ENCODE data around the gene PPP1R13B. TPM values are rescaled to one million over a fixed set of nuclear protein-coding genes. Genes with fewer than 3 reads are reported as not detected.
A peak's percentile ranks its signal among the peaks of the same experiment; 100 is the strongest.
"Not testable (repeated sequence)": the region's sequence is repeated elsewhere in the genome, so short reads cannot be mapped to it uniquely, and the experiment has no call there.

The PPP1R13B gene
- total RNA-seq, 1 donor from 2014 or later, result 107 TPM

DNA sequence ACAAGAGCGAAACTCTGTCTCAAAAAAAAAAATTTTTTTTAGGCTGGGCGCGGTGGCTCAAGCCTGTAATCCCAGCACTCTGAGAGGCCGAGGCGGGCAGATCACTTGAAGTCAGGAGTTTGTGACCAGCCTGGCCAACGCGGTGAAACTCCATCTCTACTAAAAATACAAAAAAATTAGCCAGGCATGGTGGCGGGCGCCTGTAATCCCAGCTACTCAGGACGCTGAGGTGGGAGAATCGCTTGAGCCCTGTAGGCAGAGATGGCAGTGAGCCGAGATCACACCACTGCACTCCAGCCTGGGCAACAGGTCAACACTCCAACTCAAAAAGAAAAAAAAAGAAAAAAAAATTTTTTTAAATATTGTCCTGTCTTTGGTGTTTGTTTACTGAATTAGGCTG lies 6.1 kb downstream of the PPP1R13B start:
- ATAC-seq (peak; percentile 62), DNase-seq (peak; percentile 56)
- intact Hi-C loops (cut with micrococcal nuclease), result not testable (repeated sequence)

DNA sequence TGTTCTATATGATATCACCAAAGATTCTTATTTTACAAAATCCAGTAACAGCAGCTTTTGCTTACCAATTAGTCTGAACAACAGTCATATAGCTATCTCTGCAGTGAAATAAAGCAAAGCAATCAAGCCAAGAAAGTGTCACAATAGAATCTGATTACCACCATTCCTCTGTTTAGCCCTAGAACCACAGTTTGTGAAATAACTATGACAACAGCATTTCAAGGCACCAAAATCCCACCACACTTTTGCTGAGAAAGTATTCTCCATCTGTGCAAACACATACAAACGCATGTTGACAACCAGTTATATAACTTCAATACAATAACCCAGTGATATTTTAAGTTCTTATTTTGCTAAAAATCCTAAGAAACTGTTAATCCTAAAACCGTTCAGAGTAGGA lies 7.4 kb downstream of the PPP1R13B start:
- DNase-seq (no peak), ATAC-seq (no peak)
- intact Hi-C loops (cut with micrococcal nuclease), result no loop called here

DNA sequence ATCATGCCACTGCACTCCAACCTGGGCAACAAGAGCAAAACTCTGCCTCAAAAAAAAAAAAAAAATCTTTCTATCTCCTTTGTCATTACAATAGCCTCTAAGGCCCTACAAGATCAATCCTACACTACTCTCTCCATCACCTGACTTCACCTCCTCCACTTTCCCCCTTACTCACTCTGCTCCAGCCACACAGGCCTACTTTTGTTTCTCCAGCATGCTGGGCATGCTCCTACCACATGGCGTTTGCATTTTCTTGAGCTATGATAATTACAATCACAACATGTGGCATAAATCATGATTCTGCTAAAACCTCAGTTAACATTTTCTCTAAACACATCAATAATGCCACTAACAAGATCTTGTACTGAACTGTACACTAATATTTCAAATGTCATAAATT lies 7.8 kb downstream of the PPP1R13B start:
- no peak for DNase-seq
- no peak for ATAC-seq
- intact Hi-C loops (cut with micrococcal nuclease), result no loop called here

DNA sequence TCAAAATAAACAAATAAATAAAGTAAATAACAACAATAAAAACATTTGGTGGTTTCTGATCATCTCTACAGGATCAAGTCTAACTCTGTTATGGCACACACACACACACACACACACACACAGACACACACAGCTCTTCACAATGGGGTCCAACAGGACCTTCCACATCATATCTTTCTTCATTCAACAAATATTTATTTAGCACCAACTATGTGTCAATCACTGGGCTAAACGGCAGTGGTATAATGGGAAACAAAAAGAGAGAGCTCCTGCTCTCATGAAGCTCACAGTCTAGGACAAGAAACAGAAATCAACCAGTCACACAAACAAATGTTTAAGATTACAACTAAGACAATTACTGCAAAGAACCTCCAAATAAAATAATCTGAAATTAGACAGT lies 9.3 kb downstream of the PPP1R13B start:
- intact Hi-C loops (cut with micrococcal nuclease), result no loop called here
- DNase-seq (no peak), ATAC-seq (no peak)

DNA sequence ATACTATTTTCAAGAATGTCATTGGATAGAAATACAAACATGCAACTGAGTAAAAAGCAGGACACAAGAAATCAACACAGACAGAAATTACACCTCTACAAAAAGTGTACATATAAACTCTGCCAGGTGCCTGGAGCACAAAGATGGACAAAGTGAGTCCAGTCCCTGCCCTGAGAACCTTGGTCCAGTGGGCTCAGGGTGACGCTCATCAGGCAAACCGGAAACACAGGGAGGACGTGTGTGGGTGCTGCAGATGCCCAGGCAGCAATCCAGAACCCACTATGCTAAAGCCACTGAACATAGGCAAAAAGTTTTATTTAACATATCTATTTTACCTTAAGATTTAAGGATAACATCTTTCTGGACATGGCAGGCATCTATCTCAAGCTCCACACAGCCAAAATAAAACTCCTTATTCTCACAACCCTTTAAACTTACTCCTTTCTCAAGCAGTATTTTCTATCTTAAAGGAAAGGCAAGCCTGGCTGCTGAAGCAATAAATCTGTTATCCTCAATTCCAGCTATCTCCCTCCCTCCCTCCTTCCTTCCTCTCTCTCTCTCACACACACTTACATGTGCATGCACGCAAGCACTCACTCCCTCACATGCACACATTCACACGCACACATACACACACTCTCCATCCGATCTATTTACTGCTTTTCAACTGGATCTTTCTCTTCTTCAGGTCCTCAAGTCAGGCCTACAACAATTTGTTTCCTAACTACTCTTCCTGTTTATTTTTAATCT lies 10.2 kb downstream of the PPP1R13B start:
- intact Hi-C loops (cut with micrococcal nuclease), result no loop called here
- DNase-seq (no peak), ATAC-seq (no peak)

DNA sequence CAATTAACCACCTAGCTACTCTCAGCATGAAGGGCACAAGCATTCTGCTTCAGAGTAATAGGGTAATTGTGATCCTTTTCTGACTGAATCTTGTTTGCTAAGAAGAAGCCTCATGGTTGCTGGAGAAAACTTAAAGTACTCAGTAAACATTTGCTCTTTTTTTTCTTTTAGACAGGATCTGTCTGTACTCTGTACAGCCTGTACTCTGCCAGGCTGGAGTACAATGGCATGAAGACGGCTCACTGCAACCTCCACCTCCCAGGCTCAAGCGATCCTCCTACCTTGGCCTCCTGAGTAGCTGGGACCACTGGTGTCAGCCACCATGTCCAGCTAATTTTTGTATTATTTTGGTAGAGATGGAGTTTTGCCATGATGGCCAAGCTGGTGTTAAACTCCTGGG lies 12.4 kb downstream of the PPP1R13B start:
- no peak for DNase-seq
- intact Hi-C loops (cut with micrococcal nuclease), result no loop called here
- no peak for ATAC-seq

DNA sequence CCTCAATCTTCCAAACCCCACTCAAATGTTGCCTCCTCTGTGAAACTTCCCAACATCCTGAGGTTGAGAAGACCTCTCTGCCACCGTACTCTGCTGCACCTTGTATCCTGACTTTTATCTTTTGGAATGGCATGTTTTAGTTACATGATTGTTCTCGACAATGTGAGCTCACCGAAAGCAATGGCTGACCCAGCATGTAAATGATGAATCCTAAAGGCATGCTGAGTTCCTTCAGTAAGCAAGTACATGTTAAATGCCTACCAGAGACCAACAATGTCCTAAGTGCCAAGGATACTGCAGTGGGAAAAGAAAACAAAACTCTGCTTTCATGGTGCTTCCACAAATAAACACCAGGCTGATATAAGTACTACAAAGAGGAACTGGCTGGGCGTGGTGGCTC lies 13.7 kb downstream of the PPP1R13B start:
- ATAC-seq (no peak), DNase-seq (no peak)
- intact Hi-C loops (cut with micrococcal nuclease), result no loop called here

DNA sequence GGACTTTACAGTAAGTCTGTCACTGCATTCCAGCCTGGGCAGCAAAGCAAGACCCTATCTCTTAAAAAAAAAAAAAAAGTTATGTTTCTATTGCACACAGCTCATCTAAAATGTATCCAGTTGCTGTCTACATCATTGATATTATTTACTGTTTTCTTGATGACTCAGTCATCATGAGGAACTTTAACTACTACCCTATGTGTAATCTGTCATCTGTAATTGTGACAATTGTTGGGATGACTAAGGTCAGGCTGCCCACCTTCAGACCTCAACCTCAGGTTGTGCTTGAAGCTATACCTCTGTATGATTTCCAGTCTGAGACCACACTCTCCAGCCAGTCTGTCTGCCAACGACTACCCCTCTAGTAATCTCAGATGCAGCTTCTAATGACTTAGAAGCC lies 15.3 kb downstream of the PPP1R13B start:
- ATAC-seq (no peak), DNase-seq (no peak)
- intact Hi-C loops (cut with micrococcal nuclease), result no loop called here

DNA sequence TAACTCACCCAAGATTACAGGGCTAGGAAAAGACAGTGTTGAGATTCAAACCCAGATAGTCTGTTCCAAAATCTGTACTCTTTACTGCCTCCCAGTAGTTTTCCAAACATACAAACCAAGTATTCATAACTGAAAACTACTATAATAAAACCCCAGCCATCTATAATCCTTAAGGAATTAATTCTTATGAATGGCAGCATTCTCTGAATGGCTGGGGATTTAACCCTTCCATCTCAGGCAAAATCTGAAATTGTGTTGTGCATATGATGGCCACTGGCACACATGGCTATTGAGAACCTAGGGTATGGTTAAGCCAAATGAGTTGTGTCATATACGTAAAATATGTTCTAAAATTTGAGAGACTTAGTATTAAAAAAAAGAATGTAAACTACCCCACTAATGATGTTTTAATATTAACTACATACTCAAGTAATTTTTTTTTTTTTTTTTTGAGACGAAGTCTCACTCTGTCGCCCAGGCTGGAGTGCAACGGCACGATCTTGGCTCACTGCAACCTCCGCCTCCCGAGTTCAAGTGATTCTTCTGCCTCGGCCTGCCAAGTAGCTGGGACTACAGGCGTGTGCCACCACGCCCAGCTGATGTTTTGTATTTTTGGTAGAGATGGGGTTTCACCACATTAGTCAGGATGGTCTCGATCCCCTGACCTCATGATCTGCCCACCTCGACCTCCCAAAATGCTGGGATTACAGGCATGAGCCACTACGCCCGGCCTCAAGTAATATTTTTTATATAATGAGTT lies 16.7 kb downstream of the PPP1R13B start:
- intact Hi-C loops (cut with micrococcal nuclease), result no loop called here
- DNase-seq (no peak), ATAC-seq (no peak)

DNA sequence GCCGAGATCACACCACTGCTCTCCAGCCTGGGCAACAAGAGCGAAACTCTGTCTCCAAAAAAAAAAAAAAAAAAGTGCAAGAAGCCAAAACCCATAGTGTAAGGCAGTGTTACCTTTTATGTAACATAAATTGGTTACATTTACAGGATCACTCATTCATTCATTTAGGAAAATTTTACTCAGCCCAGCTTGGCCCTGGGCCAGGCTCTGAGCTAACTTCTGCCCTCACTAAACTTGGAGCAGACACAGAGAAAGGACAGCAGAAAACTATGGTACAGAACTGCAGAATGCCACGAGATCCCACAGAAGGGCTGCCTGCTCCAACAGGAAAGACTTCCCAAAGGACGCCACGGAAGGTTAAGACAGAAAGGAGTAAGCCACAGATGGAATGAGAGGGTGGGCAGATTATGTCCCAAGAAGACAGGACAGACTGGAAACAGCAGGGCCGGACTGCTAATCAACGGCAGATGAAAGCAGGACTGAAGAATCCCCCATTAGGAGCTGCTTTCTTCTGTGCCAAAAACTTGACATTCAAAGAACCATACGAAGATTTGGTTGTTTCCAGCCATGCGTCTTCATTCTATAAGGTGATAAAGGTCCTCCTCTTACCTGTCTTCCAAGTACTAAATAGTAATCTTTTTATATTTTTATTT lies 18.9 kb downstream of the PPP1R13B start:
- intact Hi-C loops (cut with micrococcal nuclease), result no loop called here
- DNase-seq (peak; percentile 52), ATAC-seq (peak; percentile 34)

DNA sequence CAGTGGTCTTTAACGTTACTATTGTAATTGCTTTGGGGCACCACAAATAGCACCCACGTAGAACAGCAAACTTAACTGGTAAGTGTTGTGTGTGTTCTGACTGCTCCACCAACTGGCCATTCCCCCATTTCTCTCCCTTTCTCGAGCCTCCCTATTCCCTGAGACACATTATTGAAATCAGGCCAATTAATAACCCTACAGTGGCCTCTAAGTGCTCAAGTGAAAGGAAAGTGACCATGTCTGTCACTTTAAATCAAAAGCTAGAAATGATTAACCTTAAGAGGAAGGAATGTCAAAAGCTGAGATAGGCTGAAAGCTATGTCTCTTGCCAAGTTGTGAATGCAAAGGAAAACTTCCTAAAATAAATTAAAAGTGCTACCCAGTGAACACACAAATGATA lies 22.3 kb downstream of the PPP1R13B start:
- intact Hi-C loops (cut with micrococcal nuclease), result no loop called here
- no peak for DNase-seq
- ATAC-seq, result peak; percentile 61

DNA sequence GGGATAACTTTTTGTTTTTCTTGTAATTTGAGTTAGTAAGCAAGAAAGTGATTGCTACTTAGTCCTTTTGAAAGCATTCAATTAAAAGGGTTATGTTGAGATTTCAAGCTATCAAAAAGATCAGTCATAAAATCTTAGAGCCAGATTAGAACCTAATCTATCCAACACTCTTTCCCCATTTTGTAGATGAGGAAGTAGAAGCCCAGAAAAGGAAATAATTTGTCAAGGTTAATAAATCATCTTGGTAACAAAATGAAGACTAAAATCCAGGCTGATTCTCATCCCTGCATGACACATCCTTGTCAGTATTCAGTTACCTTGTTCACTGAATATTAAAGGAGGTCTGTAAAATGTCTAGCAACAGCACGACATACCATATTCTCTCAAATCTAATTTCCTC lies 26.5 kb downstream of the PPP1R13B start:
- DNase-seq, result no peak
- intact Hi-C loops (cut with micrococcal nuclease), result no loop called here
- ATAC-seq, result no peak

DNA sequence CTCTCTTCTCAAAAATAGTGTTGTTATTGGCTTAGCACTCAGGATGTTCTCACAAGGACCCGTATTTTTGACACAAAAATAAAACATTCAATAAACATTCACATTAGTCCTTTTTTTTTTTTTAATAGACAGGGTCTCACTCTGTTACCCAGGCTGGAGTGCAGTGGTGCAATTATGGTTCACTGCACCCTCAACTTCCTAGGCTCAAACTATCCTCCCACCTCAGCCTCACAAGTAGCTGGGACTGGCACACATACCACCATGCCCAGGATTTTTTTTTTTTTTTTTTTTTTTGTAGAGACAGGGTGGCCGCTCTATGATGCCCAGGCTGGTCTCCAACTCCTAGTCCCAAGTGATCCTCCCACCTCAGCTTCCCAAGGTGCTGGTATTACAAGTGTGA lies 27.0 kb downstream of the PPP1R13B start:
- DNase-seq, result no peak
- intact Hi-C loops (cut with micrococcal nuclease), result no loop called here
- peak; percentile 9 for ATAC-seq

DNA sequence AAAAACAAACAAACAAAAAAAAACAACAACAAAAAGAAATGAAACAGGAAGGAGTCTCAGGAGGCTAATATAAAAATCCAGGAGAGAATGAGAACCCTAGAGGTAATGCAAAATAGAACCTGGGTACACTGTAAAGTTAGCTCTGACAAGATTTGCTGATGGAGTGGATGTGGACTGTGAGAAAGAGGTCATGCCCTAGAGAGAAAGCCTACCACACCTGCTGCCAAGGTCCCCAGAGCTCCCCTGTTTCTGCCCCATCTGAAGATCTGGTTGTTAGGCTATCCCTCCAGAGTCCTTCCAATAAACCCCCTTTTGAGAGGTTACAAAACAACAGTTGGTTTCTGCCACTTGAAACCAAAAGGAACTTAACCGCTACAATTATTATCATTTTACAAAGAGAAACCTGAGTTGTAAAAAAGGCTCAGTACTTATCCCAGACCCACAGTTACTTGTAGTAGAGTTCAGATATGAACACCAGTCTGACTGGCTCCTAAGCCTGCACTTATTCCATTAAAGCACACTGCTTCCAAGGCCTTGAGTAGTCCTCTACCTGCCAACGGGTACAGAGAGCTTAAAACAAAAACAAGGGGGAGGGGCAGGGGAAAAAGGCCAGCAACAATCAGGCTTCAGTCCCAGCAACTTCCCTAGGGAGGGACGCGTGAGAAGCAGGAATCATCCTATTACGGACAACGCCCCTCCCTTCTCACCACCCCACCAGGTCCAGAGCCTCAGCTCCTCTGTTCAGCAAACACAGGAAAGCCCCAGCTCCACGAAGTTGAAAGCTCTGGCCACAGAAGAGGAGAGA lies 27.7 kb downstream of the PPP1R13B start:
- ATAC-seq (peak; percentile 84), DNase-seq (peak; percentile 52)
- intact Hi-C loops (cut with micrococcal nuclease), result no loop called here

DNA sequence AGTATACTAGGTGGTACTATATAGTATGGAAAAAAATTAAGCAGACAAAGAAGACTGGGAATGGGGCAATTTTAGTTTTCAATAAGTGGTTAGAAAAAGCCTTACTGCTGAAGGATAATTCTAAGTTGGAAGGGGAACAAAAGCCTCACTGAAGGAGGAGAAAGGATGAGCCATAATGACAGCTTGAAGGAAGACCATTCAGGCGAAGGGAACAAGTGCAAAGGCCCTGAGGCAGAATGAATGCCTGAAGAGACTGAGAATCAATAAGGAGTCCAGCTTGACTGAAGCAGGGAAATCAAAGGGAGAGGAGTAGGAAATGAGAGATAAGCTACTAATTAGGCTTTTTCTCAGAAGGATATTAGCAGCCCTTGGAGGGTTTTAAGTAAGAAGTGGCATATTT lies 28.5 kb downstream of the PPP1R13B start:
- ATAC-seq, result no peak
- no peak for DNase-seq
- intact Hi-C loops (cut with micrococcal nuclease), result no loop called here

DNA sequence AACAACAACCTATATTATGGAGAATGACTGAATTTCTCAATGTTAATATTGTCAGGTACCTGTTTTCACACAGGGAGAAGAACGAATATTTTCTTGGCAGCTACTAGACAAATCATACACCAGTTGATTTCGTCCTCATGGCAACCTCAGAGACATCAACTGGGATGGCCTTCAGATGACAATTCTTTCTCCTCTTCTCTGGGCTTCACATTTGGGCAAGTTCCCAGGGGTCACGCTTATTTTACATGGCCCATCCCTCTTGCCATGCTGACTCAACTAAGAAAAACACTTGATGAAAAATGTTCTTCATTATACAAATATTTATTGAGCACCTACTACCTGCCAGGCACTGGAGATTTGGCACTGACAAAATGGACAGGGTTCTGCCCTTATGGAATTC lies 29.0 kb downstream of the PPP1R13B start:
- no peak for DNase-seq
- intact Hi-C loops (cut with micrococcal nuclease), result no loop called here
- peak; percentile 19 for ATAC-seq

DNA sequence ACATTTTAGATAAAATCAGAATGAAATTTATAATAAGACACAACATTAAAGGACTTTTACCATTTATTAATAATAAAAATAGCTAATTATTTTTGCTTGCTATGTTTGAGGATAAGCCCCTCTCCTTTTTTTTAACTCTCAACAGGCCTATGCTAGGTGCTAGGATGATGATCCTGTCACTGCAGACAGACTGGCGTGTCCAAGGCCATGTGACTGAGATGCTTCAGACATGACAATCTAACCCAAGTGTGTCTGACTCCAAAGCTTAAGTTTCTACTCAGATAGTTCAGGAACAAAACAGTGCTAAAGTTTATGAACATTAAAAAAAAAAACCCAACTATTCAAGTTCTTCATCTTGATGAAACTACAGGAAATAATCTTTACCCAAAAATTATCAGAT lies 29.8 kb downstream of the PPP1R13B start:
- ATAC-seq, result peak; percentile 50

DNA sequence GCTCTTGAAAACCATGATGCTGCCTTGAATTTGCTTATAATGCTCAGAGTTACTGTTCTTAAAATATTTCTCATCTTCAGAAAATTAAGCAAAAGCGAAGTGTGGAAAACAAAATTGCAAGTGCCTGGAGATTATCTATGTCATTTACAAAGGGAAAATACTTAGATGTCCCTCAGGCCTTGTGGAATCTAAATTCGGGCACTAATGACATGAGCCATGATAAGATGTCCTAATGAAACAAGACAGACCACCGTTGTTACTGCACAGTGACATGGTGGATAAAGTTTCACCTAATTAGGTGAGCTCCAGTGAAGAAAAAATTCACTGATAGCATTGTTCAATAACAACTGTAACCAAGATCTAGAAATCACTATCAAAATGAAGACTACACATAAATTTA lies 30.4 kb downstream of the PPP1R13B start:
- DNase-seq (no peak), ATAC-seq (peak; percentile 64)
- intact Hi-C loops (cut with micrococcal nuclease), result no loop called here

More for the DNA sequence above, 29.8 kb downstream of the PPP1R13B start:
- no peak for DNase-seq
- intact Hi-C loops (cut with micrococcal nuclease), result no loop called here

DNA sequence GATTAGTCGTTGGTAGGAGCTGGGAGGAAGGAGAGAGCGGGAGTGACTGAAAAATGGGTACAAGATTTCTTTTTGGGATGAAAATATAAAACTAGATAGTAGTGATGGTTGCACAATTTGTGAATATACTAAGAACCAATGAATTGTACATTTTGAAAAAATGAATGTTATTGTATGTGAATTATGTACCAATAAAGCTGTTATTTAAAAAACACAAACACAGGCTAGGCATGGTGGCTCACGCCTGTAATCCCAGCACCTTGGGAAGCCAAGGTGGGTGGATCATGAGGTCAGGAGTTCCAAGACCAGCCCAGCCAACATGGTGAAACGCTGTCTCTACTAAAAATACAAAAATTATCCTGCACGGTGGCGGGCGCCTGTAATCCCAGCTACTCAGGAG lies 32.1 kb downstream of the PPP1R13B start:
- no peak for ATAC-seq
- intact Hi-C loops (cut with micrococcal nuclease), result no loop called here
- DNase-seq, result no peak

DNA sequence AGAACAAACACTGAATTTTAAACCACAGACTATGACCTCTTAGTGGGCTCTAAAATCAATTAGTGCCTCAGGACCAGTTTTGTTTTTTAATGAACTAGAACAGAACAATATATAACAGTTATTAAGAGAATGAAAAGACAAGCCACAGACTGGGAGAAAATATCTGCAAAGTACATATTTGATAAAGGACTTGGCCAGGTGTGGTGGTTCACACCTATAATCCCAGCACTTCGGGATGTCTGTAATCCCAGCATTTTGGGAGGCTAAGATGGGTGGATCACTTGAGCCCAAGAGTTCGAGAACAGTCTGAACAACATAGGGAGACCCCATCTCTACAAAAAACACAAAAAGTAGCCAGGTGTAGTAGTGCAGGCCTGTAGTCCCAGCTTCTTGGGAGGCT lies 36.2 kb downstream of the PPP1R13B start:
- intact Hi-C loops (cut with micrococcal nuclease), result no loop called here
- DNase-seq (no peak), ATAC-seq (no peak)
